ENCODE results near the gene MAGEA12.
"Not testable (repeated sequence)": the region's sequence is repeated elsewhere in the genome, so short reads cannot be mapped to it uniquely, and the experiment has no call there.

MAGEA12 gene

GRCh38 chrX:152733261-152733975 is at the start of gene MAGEA12, which contains the start of gene CSAG1:
Gene MAGEA12 (plus strand): TSS chrX:152733757. CDS start chrX:152736162, 2,405 bp downstream.
Gene CSAG1 (minus strand): TSS chrX:152733721. CDS start chrX:152732460, 1,261 bp downstream.
- DNase-seq: no peak

- DNase-seq: not testable (repeated sequence)
These were observed 35.3 kb upstream of the MAGEA12 start, which contains the start of gene MAGEA3 for GRCh38 chrX:152697952-152698931. Gene MAGEA3 (plus strand): TSS chrX:152698794. CDS start chrX:152700833, 2,039 bp downstream.

DNA sequence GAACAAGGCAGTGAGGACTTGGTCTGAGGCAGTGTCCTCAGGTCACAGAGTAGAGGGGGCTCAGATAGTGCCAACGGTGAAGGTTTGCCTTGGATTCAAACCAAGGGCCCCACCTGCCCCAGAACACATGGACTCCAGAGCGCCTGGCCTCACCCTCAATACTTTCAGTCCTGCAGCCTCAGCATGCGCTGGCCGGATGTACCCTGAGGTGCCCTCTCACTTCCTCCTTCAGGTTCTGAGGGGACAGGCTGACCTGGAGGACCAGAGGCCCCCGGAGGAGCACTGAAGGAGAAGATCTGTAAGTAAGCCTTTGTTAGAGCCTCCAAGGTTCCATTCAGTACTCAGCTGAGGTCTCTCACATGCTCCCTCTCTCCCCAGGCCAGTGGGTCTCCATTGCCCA is 33.2 kb upstream of the MAGEA12 start:
- not testable (repeated sequence) for DNase-seq

DNA sequence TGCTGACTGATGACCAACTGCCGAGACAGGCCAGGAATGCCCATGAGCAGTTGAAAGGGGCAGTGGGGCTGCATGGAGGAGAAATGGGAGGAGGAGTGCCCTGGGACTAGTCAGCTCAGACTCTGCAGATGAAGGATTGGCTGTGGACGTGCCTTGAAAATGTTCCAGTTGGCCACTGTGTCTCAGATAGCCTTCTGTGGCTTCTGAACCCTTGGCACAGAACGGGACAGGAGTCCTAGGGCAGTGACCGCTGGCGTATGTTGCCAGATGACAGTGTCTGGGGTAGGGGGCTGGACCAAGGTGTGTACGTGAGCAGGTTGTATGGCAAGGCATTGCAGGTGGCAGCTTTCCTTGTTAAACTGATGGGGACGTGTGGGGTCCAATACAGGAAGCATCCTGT is 27.1 kb upstream of the MAGEA12 start:
- DNase-seq: not testable (repeated sequence)

DNA sequence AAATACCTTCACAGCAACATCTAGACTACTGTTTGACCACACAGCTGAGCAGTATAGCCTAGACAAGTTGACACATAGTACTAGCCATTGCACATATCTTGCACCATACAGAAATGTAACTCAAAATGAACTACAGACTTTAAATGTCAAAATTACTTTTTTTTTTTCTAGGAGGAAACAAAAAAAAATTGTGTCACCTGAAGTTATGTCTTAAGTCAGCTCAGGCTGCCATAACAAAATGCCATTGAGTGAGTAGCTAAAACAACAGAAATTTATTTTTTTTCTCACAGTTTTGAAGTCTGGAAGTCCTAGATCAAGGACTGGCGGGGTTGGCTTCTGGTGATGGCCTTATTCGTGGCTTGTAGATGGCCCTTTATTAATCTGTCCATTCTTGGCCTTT is 24.4 kb upstream of the MAGEA12 start, which contains the start of gene CSAG2:
TSS of gene CSAG2 (minus strand) at position 101 of the 400 bp plus-strand sequence. CDS start 161 bp downstream, outside the sequence.
- DNase-seq: not testable (repeated sequence)

DNA sequence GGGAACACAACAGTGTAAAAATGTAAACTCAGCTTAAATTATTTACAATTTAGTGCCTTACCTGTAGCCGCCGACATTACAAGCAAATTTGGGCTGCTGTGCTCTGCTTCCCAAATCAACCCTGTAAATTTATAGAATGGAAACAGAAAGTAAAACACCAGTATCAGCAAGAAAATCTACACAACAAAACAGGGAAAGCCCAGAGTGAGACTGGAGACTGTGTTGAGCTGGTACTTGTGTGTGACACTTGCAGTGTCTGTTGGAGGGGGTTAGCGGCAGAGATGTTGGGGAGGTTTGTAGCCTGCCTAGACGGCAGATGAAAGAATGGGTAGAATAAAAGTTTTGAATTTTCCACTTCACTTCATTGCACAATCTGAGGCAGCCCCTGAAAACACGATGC is 20.4 kb upstream of the MAGEA12 start:
- DNase-seq: not testable (repeated sequence)

DNA sequence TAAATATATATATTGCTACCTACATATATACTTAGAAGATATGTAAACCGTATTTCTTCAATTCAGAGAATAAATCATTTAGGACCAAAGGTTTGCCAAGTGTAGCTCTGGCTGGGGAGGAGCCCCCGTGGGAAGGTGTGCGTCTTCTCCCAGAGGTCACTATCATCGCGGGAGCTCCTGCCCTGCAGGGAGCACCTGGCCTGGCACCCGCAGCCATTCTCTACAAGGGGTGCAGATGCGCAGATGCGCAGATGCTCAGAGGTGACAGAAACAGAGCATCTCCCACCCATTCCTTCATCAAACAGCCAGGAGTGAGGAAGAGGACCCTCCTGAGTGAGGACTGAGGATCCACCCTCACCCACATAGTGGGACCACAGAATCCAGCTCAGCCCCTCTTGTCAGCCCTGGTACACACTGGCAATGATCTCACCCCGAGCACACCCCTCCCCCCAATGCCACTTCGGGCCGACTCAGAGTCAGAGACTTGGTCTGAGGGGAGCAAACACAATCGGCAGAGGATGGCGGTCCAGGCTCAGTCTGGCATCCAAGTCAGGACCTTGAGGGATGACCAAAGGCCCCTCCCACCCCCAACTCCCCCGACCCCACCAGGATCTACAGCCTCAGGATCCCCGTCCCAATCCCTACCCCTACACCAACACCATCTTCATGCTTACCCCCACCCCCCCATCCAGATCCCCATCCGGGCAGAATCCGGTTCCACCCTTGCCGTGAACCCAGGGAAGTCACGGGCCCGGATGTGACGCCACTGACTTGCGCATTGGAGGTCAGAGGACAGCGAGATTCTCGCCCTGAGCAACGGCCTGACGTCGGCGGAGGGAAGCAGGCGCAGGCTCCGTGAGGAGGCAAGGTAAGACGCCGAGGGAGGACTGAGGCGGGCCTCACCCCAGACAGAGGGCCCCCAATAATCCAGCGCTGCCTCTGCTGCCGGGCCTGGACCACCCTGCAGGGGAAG is 19.5 kb upstream of the MAGEA12 start, which contains the start of gene MAGEA2B:
TSS of gene MAGEA2B (plus strand) at position 814 of the 973 bp plus-strand sequence. CDS start 2,479 bp downstream, outside the sequence.
- DNase-seq: not testable (repeated sequence)

DNA sequence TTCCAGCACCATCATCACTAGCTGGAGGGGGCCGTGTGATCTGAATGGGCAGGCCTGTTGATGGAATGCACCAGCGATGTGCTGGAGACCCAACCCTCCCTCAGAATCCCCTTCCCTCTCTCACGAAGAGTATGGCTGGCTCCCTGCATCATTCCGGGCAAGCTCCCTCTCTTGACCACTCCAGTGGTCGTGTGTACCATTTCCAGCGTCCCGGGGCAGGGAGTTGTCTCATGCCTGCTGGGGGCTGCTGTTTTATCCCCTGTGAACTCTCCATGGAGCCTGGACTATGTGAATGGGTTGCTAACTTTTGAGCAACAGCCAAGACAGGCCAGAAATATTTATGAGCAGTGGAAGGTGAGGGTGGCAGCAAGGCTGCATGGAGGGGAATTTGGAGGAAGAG is 8.1 kb upstream of the MAGEA12 start:
- DNase-seq: no peak

DNA sequence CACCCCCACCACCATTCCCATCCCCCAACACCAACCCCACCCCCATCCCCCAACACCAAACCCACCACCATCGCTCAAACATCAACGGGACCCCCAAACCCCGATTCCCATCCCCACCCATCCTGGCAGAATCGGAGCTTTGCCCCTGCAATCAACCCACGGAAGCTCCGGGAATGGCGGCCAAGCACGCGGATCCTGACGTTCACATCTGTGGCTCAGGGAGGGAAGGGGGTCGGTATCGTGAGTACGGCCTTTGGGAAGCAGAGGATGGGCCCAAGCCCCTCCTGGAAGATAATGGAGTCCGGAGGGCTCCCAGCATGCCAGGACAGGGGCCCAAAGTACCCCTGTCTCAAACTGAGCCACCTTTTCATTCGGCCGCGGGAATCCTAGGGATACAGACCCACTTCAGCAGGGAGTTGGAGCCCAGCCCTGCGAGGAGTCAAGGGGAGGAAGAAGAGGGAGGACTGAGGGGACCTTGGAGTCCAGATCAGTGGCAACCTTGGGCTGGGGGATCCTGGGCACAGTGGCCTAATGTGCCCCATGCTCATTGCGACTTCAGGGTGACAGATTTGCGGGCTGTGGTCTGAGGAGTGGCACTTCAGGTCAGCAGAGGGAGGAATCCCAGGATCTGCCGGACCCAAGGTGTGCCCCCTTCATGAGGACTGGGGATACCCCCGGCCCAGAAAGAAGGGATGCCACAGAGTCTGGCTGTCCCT is 744 bp downstream of the MAGEA12 start:
- DNase-seq: not testable (repeated sequence)

DNA sequence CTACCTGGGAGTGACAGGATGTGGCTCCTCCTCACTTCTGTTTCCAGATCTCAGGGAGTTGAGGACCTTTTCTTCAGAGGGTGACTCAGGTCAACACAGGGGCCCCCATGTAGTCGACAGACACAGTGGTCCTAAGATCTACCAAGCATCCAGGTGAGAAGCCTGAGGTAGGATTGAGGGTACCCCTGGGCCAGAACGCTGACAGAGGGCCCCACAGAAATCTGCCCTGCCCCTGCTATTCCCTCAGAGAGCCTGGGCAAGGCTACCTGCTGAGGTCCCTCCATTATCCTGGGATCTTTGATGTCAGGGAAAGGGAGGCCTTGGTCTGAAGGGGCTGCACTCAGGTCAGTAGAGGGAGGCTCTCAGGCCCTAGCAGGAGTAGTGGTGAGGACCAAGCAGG is 1.5 kb downstream of the MAGEA12 start:
- no peak for DNase-seq

GRCh38 chrX:152735860-152736511 is 2.4 kb downstream of the MAGEA12 start:
- no peak for DNase-seq

- not testable (repeated sequence) for DNase-seq
These were observed 3.0 kb downstream of the MAGEA12 start for GRCh38 chrX:152736528-152736927.

- DNase-seq: no peak
These were observed 5.0 kb downstream of the MAGEA12 start for GRCh38 chrX:152738560-152738959.

DNA sequence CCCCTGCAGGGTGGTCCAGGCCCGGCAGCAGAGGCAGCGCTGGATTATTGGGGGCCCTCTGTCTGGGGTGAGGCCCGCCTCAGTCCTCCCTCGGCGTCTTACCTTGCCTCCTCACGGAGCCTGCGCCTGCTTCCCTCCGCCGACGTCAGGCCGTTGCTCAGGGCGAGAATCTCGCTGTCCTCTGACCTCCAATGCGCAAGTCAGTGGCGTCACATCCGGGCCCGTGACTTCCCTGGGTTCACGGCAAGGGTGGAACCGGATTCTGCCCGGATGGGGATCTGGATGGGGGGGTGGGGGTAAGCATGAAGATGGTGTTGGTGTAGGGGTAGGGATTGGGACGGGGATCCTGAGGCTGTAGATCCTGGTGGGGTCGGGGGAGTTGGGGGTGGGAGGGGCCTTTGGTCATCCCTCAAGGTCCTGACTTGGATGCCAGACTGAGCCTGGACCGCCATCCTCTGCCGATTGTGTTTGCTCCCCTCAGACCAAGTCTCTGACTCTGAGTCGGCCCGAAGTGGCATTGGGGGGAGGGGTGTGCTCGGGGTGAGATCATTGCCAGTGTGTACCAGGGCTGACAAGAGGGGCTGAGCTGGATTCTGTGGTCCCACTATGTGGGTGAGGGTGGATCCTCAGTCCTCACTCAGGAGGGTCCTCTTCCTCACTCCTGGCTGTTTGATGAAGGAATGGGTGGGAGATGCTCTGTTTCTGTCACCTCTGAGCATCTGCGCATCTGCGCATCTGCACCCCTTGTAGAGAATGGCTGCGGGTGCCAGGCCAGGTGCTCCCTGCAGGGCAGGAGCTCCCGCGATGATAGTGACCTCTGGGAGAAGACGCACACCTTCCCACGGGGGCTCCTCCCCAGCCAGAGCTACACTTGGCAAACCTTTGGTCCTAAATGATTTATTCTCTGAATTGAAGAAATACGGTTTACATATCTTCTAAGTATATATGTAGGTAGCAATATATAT is 20.4 kb downstream of the MAGEA12 start, which contains the start of gene MAGEA2:
TSS of gene MAGEA2 (minus strand) at position 157 of the 965 bp plus-strand sequence. CDS start 2,479 bp downstream, outside the sequence.
- not testable (repeated sequence) for DNase-seq

DNA sequence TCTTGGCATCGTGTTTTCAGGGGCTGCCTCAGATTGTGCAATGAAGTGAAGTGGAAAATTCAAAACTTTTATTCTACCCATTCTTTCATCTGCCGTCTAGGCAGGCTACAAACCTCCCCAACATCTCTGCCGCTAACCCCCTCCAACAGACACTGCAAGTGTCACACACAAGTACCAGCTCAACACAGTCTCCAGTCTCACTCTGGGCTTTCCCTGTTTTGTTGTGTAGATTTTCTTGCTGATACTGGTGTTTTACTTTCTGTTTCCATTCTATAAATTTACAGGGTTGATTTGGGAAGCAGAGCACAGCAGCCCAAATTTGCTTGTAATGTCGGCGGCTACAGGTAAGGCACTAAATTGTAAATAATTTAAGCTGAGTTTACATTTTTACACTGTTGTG is 21.3 kb downstream of the MAGEA12 start:
- DNase-seq: not testable (repeated sequence)

DNA sequence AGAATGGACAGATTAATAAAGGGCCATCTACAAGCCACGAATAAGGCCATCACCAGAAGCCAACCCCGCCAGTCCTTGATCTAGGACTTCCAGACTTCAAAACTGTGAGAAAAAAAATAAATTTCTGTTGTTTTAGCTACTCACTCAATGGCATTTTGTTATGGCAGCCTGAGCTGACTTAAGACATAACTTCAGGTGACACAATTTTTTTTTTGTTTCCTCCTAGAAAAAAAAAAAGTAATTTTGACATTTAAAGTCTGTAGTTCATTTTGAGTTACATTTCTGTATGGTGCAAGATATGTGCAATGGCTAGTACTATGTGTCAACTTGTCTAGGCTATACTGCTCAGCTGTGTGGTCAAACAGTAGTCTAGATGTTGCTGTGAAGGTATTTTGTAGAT is 25.4 kb downstream of the MAGEA12 start, which contains the start of gene CSAG3:
TSS of gene CSAG3 (plus strand) at position 301 of the 400 bp plus-strand sequence.
- DNase-seq: not testable (repeated sequence)

- DNase-seq: not testable (repeated sequence)
These were observed 26.0 kb downstream of the MAGEA12 start for GRCh38 chrX:152759544-152759943.

DNA sequence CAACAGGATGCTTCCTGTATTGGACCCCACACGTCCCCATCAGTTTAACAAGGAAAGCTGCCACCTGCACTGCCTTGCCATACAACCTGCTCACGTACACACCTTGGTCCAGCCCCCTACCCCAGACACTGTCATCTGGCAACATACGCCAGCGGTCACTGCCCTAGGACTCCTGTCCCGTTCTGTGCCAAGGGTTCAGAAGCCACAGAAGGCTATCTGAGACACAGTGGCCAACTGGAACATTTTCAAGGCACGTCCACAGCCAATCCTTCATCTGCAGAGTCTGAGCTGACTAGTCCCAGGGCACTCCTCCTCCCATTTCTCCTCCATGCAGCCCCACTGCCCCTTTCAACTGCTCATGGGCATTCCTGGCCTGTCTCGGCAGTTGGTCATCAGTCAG is 28.0 kb downstream of the MAGEA12 start:
- not testable (repeated sequence) for DNase-seq

DNA sequence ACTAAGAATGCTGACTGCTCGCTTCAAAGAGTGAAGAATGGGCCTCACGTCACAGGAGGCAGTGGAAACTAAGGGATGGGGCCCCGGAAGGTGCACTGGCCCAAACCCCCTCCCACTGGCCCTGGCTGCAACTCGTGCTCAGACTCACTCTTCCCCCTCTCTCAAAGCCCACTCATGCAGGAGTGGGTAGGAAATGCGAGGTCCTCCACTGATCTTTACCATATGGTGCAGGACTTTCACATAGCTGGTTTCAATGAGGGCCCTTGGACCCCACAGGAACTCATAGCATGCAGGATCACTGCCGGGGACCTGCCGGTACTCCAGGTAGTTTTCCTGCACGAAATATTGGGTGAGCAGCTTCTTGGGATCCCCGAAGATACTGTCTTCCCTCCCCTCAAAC is 33.0 kb downstream of the MAGEA12 start:
- DNase-seq: not testable (repeated sequence)
